ENCODE data around the gene CENPP.

CENPP gene

DNA sequence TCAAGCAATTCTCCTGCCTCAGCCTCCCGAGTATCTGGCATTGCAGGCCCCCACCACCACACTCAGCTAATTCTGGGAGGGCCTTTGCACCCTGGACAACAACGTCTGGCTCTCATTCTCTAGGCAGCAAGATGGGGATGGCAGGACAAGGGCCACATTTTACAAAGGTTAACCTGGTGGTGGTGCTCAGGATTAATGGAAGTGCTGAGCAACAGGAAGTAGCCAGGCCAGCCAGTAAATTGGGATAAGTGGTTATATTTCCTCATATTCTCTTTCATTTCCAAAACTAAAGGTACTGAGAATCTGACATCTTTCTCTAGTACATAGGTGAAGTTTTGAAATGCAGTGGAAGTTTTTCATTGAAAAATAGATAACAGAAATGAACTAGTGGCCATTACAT is 181.3 kb downstream of the CENPP start:
- TF ChIP-seq CTCF (IDR thresholded peaks at IDR 0.05): no peak

DNA sequence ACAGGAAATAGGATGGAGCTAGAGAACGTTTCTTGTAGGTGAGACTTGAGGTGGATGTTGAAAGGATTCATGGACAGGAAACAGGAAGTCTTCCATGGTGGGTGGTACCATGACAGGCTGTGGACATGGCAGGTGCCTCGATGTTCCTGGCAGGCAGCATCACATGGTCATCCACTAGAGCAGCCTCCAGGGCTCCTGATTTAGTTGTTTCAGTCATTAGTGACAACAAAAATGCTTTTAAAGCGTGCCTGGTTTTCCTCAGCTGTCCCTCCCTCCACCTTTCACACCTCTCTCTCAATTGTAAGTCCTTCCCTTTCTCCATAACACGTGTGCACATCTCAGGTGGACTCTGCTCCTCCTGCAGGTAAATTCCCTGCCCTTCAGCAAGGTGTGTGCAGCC is 181.7 kb downstream of the CENPP start:
- TF ChIP-seq CTCF (IDR thresholded peaks at IDR 0.05): no peak

DNA sequence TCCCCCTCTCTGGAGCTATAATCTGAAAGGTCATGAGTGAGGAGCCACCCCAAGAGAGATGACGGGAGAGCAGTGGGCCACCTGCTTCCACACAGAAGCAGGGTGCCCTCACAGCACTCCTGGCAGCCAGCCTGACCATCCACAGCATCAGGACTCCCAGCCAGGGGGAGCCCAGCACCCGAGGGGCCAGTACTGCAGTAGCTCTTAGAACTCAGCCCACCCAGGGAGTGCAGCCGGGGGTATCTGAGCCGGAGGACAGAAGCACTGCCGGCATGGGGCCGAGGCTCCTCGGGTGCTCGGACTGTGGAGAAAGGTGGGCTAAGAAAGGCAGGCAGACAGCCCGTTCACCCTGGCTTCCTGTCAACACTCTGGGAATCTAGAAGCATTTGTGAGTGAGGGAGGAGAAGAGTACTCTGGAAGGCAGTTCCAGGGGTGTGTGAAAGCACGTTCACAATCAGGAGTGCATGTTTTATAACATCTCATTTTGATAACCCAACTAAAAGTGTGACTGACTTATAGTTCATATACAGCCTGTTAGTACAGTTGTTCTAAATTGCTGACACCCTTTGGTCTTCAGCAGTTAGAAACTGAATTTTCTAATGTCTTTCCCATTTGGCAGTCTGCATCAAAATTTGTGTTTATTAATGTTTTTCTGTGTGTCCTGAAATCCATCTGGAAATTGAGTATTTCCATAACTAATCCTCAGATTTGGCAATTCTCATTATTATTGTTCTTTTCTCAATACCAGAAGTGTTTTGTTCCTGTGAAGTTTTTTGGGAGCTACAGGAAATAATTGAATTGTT is 182.5 kb downstream of the CENPP start:
- TF ChIP-seq CTCF (IDR thresholded peaks at IDR 0.05): no peak

DNA sequence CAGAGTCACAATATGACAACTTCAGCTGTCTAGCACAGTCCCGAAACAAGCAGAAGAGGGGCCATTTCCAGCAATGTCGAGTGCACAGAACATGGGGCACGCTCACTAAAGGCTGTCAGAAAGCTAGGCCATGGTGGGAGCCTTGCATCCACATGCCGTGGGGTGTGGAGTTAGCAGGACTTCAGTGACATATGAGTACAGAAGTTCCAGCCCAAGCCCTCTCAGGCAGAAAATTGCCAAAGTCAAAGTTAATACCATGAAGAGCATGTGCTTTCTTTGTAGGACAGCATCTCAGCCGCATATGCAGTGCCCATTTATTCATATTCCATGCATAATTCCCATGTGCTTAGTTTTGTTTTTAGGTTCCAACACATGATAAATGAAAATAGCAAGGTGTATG is 183.3 kb downstream of the CENPP start:
- no peak for TF ChIP-seq CTCF (IDR thresholded peaks at IDR 0.05)

DNA sequence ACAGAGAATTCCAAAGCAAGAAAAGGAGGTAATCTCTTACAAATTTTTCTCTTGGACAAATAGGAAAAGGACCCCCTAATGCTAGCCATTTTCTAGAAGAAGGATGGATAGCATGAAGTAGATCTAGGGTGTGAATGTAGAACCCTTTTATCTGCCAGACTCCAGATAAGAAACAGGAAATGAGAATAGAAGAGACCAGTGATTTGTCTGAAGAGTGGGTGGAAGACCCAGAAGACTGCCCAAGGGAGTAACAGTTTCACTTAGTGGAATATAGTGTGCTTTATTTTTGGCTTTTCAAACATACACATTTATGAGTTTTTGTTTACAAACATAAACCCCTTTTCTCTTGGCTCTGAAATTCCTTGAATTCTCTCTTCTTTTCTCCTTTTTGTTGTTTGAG is 185.0 kb downstream of the CENPP start:
- TF ChIP-seq CTCF (IDR thresholded peaks at IDR 0.05): no peak

DNA sequence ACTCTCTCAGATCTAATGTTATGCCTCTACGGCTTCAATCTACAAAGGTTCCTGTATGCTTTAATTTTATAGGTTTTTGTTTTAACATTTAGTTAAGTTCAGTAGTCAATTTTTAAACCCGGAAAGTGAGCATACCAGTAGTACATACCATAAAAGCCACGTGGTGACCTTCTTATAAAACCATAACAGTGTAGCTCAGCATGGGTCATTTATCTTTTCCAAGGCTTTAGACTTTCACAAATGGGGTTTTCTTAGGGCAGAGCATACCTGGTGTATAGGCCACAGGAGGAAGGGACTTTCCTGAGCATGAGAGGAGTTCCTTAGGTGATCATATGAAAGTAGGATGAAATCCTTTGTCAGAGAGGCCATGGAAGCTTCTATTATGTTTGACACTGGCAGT is 186.9 kb downstream of the CENPP start:
- no peak for TF ChIP-seq CTCF (IDR thresholded peaks at IDR 0.05)

DNA sequence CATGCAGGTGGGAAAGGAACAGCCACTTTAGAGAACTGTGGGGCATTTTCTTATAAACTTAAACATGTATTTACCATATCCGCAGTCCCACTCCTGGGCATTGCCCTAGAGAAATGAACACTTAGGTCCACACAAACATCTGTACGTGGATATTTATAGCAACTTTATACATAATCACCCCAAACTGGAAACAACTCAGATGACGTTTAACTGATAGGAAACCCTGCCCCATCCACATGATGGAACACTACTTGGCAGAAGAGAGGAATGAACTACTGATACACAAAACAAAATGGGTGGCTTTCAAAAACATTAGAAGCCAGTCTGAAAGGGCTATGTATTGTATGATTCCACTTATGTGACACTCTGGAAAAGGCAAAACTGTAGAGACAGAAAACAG is 187.6 kb downstream of the CENPP start:
- no peak for TF ChIP-seq CTCF (IDR thresholded peaks at IDR 0.05)

DNA sequence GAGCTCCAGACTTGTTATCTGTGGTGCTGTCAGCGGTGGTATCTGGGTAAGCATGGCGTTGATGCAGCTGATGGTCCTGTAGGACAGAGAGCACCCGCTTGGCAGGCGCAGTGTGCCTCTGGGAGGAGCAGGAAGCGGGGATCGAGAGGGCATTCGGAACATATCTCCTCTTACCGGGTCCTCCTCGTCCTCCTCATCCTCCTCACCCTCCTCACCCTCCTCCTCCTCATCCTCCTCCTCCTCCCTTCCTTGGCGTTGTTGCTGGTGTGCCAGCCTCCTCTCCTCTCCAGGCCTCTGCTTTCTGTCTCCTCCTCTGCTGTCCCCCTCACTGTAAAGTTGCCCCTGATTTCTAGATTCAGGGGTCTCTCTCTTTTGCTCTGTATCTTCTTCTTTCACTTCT is 188.9 kb downstream of the CENPP start:
- no peak for TF ChIP-seq CTCF (IDR thresholded peaks at IDR 0.05)
